ENCODE data around the gene CFAP65.

CFAP65 gene

GRCh38 chr2:219018726-219019125, 22.6 kb downstream of the CFAP65 start:
- no peaks in the 10 kb centered on the region for H3K36me3 ChIP-seq (ENCODE audit: insufficient read depth, low read length)
- H3K9ac ChIP-seq (ENCODE audit: low read depth, low read length), result no peak overlapping the region
- H3K4me3 ChIP-seq (ENCODE audit: low read length), result no peak overlapping the region
- no peaks in the 10 kb centered on the region for H3K9me3 ChIP-seq (replicated peaks; ENCODE audit: low read length)
- H3K27me3 ChIP-seq (ENCODE audit: control insufficient read depth, insufficient read depth, low read length), result peaks cover 77% of the 10 kb centered on the region
- no peak overlapping the region for H3K4me2 ChIP-seq (ENCODE audit: low read length)
- no peaks in the 10 kb centered on the region for H3K4me1 ChIP-seq (ENCODE audit: control insufficient read depth, insufficient read depth, low read length)

- Histone ChIP-seq H3K9ac (ENCODE audit: low read depth, low read length) (no peak overlapping the region), H3K9me3 (replicated peaks; ENCODE audit: low read length) (no peaks in the 10 kb centered on the region), H3K4me2 (ENCODE audit: low read length) (no peak overlapping the region), H3K27me3 (ENCODE audit: control insufficient read depth, insufficient read depth, low read length) (peaks cover 77% of the 10 kb centered on the region), H3K4me1 (ENCODE audit: control insufficient read depth, insufficient read depth, low read length) (no peaks in the 10 kb centered on the region), H3K4me3 (ENCODE audit: low read length) (no peak overlapping the region), H3K36me3 (ENCODE audit: insufficient read depth, low read length) (no peaks in the 10 kb centered on the region)
Measured at GRCh38 chr2:219018286-219018685, 23.0 kb downstream of the CFAP65 start.

DNA sequence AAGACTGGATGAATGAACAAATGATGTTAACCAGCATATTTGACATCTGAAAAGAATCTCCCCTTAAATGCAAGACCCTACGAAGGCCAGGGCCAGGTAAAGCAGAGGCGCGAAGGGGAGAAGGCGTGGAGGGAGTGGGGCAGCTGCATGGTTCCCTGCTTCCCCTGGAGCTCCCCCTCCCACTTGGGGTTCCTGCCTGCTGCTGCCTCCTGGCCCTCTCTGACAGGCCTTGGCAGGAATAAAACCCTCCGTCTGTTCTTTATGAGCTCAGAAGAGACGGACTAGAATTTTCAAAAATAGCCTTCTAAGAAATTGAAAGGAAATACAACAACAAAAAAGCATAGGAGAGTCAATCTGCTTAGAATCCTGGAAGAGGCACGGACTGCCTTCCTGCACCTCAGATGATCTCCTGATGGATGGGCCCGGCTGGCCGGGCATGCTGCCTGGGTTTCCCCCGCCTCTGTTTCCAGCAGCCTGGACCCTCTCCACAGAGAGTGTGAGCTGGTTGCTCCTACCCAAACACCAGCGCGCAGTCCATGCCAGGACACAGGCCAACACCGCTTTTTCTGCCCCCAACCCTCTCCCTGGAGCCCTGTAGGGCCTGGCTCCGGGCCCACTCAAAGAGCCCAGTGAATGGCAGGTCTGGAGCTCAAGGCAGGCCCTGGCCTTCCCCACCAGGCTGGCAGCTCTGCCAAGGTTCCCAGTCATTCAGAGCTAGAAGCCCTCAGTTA, 23.9 kb downstream of the CFAP65 start:
- Histone ChIP-seq H3K9me3 (replicated peaks; ENCODE audit: low read length) (no peaks in the 10 kb centered on the region), H3K4me3 (ENCODE audit: low read length) (no peak overlapping the region), H3K4me2 (ENCODE audit: low read length) (no peak overlapping the region), H3K9ac (ENCODE audit: low read depth, low read length) (no peak overlapping the region), H3K4me1 (ENCODE audit: control insufficient read depth, insufficient read depth, low read length) (no peaks in the 10 kb centered on the region), H3K27me3 (ENCODE audit: control insufficient read depth, insufficient read depth, low read length) (peaks cover 72% of the 10 kb centered on the region), H3K36me3 (ENCODE audit: insufficient read depth, low read length) (no peaks in the 10 kb centered on the region)

GRCh38 chr2:219016721-219017120, 24.6 kb downstream of the CFAP65 start:
- H3K4me3 ChIP-seq (ENCODE audit: low read length), result no peak overlapping the region
- no peak overlapping the region for H3K9ac ChIP-seq (ENCODE audit: low read depth, low read length)
- H3K4me1 ChIP-seq (ENCODE audit: control insufficient read depth, insufficient read depth, low read length), result no peaks in the 10 kb centered on the region
- H3K27me3 ChIP-seq (ENCODE audit: control insufficient read depth, insufficient read depth, low read length), result peaks cover 70% of the 10 kb centered on the region
- H3K9me3 ChIP-seq (replicated peaks; ENCODE audit: low read length), result no peaks in the 10 kb centered on the region
- H3K4me2 ChIP-seq (ENCODE audit: low read length), result no peak overlapping the region
- H3K36me3 ChIP-seq (ENCODE audit: insufficient read depth, low read length), result no peaks in the 10 kb centered on the region

DNA sequence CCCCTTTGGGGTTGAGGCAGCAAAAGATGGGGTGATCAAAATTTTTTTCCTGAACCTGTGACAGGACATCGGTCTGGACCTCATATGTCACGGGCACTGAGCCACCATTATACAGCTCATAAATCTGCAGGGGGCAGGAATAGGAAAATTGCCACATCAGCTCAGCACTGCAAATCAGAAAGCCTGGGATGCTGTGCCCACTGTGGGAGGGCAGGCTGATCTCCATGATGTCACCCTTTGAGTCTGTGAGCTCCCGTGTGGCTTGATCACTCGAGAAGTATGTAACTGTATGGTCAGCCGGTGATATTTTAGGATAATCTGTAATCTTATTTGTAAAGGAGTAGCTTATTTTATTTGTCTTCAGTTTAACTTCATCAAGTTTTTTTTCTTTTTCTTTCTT, 30.4 kb downstream of the CFAP65 start:
- Histone ChIP-seq H3K27me3 (ENCODE audit: control insufficient read depth, insufficient read depth, low read length) (peaks cover 33% of the 10 kb centered on the region), H3K9me3 (replicated peaks; ENCODE audit: low read length) (no peaks in the 10 kb centered on the region), H3K4me3 (ENCODE audit: low read length) (no peak overlapping the region), H3K4me1 (ENCODE audit: control insufficient read depth, insufficient read depth, low read length) (no peaks in the 10 kb centered on the region), H3K9ac (ENCODE audit: low read depth, low read length) (no peak overlapping the region), H3K36me3 (ENCODE audit: insufficient read depth, low read length) (no peaks in the 10 kb centered on the region), H3K4me2 (ENCODE audit: low read length) (no peak overlapping the region)

- Histone ChIP-seq H3K4me3 (ENCODE audit: low read length) (no peak overlapping the region), H3K27me3 (ENCODE audit: control insufficient read depth, insufficient read depth, low read length) (peaks cover 36% of the 10 kb centered on the region), H3K36me3 (ENCODE audit: insufficient read depth, low read length) (no peaks in the 10 kb centered on the region), H3K4me1 (ENCODE audit: control insufficient read depth, insufficient read depth, low read length) (no peaks in the 10 kb centered on the region), H3K4me2 (ENCODE audit: low read length) (no peak overlapping the region), H3K9me3 (replicated peaks; ENCODE audit: low read length) (no peaks in the 10 kb centered on the region), H3K9ac (ENCODE audit: low read depth, low read length) (no peak overlapping the region)
Measured at GRCh38 chr2:219010162-219010756, 31.1 kb downstream of the CFAP65 start.

GRCh38 chr2:219009294-219009693, 32.0 kb downstream of the CFAP65 start:
- no peak overlapping the region for H3K4me3 ChIP-seq (ENCODE audit: low read length)
- no peaks in the 10 kb centered on the region for H3K9me3 ChIP-seq (replicated peaks; ENCODE audit: low read length)
- peaks cover 40% of the 10 kb centered on the region for H3K27me3 ChIP-seq (ENCODE audit: control insufficient read depth, insufficient read depth, low read length)
- H3K4me1 ChIP-seq (ENCODE audit: control insufficient read depth, insufficient read depth, low read length), result no peaks in the 10 kb centered on the region
- no peak overlapping the region for H3K4me2 ChIP-seq (ENCODE audit: low read length)
- no peak overlapping the region for H3K9ac ChIP-seq (ENCODE audit: low read depth, low read length)
- H3K36me3 ChIP-seq (ENCODE audit: insufficient read depth, low read length), result no peaks in the 10 kb centered on the region

GRCh38 chr2:219003979-219004378, 37.3 kb downstream of the CFAP65 start:
- H3K36me3 ChIP-seq (ENCODE audit: insufficient read depth, low read length), result no peaks in the 10 kb centered on the region

DNA sequence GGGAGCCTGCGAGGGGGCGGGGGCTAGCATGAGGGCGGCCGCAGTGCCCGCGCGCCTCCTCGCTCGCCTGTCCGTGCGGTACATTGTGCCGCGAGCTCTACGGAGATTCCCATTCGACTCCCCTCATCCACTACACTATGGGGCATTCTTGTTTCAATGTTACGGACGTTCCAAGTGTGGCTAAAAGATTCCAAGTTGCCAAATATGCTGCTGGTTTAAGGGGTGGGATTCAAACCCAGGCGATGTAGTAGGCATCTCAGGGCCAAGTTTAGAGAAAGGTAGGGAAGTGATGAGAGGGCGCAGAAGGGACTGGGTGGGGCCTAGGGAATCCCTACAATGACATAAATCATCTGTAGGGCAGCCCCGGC, 38.1 kb downstream of the CFAP65 start:
- Histone ChIP-seq H3K4me1 (ENCODE audit: control insufficient read depth, insufficient read depth, low read length) (peaks cover 8% of the 10 kb centered on the region), H3K27me3 (ENCODE audit: control insufficient read depth, insufficient read depth, low read length) (peaks cover 71% of the 10 kb centered on the region), H3K4me2 (ENCODE audit: low read length) (no peak overlapping the region), H3K9ac (ENCODE audit: low read depth, low read length) (no peak overlapping the region), H3K9me3 (replicated peaks; ENCODE audit: low read length) (no peaks in the 10 kb centered on the region), H3K4me3 (ENCODE audit: low read length) (no peak overlapping the region), H3K36me3 (ENCODE audit: insufficient read depth, low read length) (no peaks in the 10 kb centered on the region)

More at GRCh38 chr2:219003979-219004378, 37.3 kb downstream of the CFAP65 start:
- Histone ChIP-seq H3K9me3 (replicated peaks; ENCODE audit: low read length) (no peaks in the 10 kb centered on the region), H3K4me2 (ENCODE audit: low read length) (no peak overlapping the region), H3K4me1 (ENCODE audit: control insufficient read depth, insufficient read depth, low read length) (peaks cover 8% of the 10 kb centered on the region), H3K4me3 (ENCODE audit: low read length) (no peak overlapping the region), H3K27me3 (ENCODE audit: control insufficient read depth, insufficient read depth, low read length) (peaks cover 69% of the 10 kb centered on the region), H3K9ac (ENCODE audit: low read depth, low read length) (no peak overlapping the region)

DNA sequence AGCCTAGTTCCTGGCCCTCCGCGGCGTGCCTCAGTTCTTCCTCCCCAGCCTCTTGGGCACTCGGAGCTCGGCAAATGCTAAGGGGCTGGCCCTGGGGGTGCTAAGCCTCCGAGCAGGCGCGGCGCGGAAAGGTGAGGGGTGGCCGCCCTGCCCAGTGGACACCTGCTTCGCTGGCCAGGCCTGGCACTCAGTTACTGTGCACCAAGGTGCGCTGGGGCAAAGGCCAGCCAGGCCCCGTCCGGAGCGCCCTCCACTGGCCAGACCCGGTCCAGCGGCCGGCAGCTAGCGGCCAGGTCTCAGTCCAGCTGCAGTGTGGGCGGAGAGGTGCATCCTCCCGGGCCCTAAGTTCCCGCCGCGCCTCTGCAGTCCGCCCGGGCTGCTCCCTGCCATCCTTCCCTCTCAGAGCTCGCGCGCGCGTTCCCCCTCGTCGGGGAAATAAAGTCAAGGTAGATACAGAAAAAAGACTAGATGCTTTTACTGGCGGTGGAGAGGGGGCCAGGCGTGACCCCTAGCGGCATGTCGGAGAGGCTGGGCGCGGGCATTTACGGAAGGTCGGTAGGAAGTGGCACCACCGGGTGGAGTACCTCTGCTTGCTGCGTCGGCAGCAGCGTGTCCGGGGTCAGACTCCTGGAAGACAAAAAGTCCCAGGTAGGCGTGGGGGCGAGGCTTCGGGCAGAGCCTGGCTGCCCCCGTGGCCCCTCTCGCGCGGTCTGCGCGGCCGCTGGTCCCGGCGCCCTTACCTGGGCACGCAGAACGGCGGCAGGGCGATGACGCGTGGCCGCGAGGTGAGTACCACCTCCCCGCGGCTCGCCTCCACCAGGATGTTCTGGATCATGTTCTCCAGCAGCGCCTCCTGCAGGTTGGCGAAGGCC, 38.7 kb downstream of the CFAP65 start:
- no peak overlapping the region for H3K4me3 ChIP-seq (ENCODE audit: low read length)
- no peak overlapping the region for H3K9ac ChIP-seq (ENCODE audit: low read depth, low read length)
- peaks cover 71% of the 10 kb centered on the region for H3K27me3 ChIP-seq (ENCODE audit: control insufficient read depth, insufficient read depth, low read length)

GRCh38 chr2:219001577-219002394, 39.5 kb downstream of the CFAP65 start:
- Histone ChIP-seq H3K9me3 (replicated peaks; ENCODE audit: low read length) (no peaks in the 10 kb centered on the region), H3K4me2 (ENCODE audit: low read length) (no peak overlapping the region), H3K4me1 (ENCODE audit: control insufficient read depth, insufficient read depth, low read length) (peaks cover 8% of the 10 kb centered on the region), H3K9ac (ENCODE audit: low read depth, low read length) (no peak overlapping the region), H3K4me3 (ENCODE audit: low read length) (no peak overlapping the region), H3K27me3 (ENCODE audit: control insufficient read depth, insufficient read depth, low read length) (peaks cover 66% of the 10 kb centered on the region), H3K36me3 (ENCODE audit: insufficient read depth, low read length) (no peaks in the 10 kb centered on the region)

More for the DNA sequence above, 38.7 kb downstream of the CFAP65 start:
- peaks cover 8% of the 10 kb centered on the region for H3K4me1 ChIP-seq (ENCODE audit: control insufficient read depth, insufficient read depth, low read length)
- no peaks in the 10 kb centered on the region for H3K36me3 ChIP-seq (ENCODE audit: insufficient read depth, low read length)
- H3K4me2 ChIP-seq (ENCODE audit: low read length), result no peak overlapping the region
- H3K9me3 ChIP-seq (replicated peaks; ENCODE audit: low read length), result no peaks in the 10 kb centered on the region
